ENCODE results near the gene NBEAL2. TPM values are rescaled to one million over a fixed set of nuclear protein-coding genes. Genes with fewer than 3 reads are reported as not detected.
A peak's percentile ranks its signal among the peaks of the same experiment; 100 is the strongest.

The NBEAL2 gene
- total RNA-seq, 2 donors from 2014 or later = 25.8 to 53.5 TPM

DNA sequence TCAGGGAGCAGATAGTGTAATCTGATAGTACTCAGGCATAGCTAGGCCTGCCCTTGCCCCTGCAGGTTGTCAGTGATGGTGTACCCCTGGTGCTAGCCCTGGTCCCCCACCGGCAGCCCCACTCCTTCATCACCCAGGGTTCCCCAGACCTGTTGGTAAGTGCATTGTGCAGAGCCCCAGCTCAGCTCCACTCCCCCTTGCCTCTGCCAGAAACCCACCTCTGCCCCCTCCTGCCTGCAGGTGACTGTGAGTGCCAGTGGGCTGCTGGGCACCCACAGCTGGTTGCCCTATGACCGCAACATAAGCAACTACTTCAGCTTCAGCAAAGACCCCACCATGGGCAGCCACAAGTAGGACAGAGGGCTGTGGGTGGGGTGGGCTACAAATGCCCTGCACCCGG is 27.5 kb downstream of the NBEAL2 start:
- Histone ChIP-seq H3K36me3 (peaks cover 0 to 6% of the 10 kb centered on the region in 2 donors), H3K27ac (no peak overlapping the region), H3K27me3 (replicated peaks; ENCODE audit: insufficient read depth) (no peaks in the 10 kb centered on the region), H3K4me1 (replicated peaks) (no peaks in the 10 kb centered on the region), H3K4me3 (no peak overlapping the region), H3K9me3 (no peaks in the 10 kb centered on the region)
- no peak for DNase-seq (ENCODE audit: low spot score)
- intact Hi-C loops (cut with DNase I) = loop anchor here (5.0 to 10.0 kb wide), 2 partner anchors 140 to 318 kb away; no protein-coding TSS in a partner anchor
- TF ChIP-seq POLR2A (IDR thresholded peaks at IDR 0.05) = no peak
- TF ChIP-seq CTCF (IDR thresholded peaks at IDR 0.05) = no peak
- no peak for TF ChIP-seq POLR2AphosphoS5 (IDR thresholded peaks at IDR 0.05)
- WGBS = 95% methylated on average over 3 of the region's 3 CpGs

DNA sequence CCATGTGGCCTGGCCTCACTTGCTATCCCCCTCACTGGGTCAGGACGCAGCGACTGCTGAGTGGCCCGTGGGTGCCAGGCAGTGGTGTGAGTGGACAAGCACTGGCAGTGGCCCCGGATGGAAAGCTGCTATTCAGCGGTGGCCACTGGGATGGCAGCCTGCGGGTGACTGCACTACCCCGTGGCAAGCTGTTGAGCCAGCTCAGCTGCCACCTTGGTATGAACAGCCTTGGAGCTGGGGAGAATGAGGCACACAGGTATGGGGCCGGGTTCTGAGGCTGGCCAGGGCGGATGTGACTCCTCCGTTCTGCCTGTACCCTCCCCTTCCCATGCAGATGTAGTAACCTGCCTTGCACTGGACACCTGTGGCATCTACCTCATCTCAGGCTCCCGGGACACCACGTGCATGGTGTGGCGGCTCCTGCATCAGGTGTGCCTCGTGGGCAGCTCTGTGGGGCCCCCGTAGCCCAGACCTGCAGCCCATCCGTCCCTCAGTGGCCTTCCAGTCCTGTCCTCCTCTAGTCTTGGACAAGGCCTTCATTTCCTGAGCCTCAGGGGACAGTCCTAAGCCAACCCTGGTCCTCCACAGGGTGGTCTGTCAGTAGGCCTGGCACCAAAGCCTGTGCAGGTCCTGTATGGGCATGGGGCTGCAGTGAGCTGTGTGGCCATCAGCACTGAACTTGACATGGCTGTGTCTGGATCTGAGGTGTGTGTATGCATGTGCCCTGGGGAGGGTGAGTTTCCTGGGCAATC is 28.2 kb downstream of the NBEAL2 start:
- no peak for TF ChIP-seq POLR2AphosphoS5 (IDR thresholded peaks at IDR 0.05)
- TF ChIP-seq CTCF (IDR thresholded peaks at IDR 0.05) = no peak
- TF ChIP-seq POLR2A (IDR thresholded peaks at IDR 0.05) = no peak
- Histone ChIP-seq H3K4me3 (no peak overlapping the region), H3K27me3 (replicated peaks; ENCODE audit: insufficient read depth) (no peaks in the 10 kb centered on the region), H3K4me1 (replicated peaks) (no peaks in the 10 kb centered on the region), H3K27ac (no peak overlapping the region), H3K36me3 (peaks cover 0 to 3% of the 10 kb centered on the region in 2 donors), H3K9me3 (no peaks in the 10 kb centered on the region)
- no peak for DNase-seq (ENCODE audit: low spot score)
- intact Hi-C loops (cut with DNase I) = loop anchor here (5.0 to 10.0 kb wide), 2 partner anchors 140 to 317 kb away; no protein-coding TSS in a partner anchor
- WGBS = 94% methylated on average over 11 of the region's 16 CpGs

GRCh38 chr3:47008234-47008796 is 28.8 kb downstream of the NBEAL2 start:
- TF ChIP-seq POLR2A (IDR thresholded peaks at IDR 0.05) (no peak), POLR2AphosphoS5 (IDR thresholded peaks at IDR 0.05) (no peak), CTCF (IDR thresholded peaks at IDR 0.05) (no peak)
- no peak for DNase-seq (ENCODE audit: low spot score)
- H3K9me3 ChIP-seq = no peaks in the 10 kb centered on the region
- no peaks in the 10 kb centered on the region for H3K36me3 ChIP-seq
- WGBS = 98% methylated on average over 13 of the region's 13 CpGs
- H3K4me3 ChIP-seq = no peak overlapping the region
- intact Hi-C loops (cut with DNase I) = loop anchor here (5.0 to 10.0 kb wide), 2 partner anchors 141 to 316 kb away; no protein-coding TSS in a partner anchor
- H3K27ac ChIP-seq = no peak overlapping the region
- no peaks in the 10 kb centered on the region for H3K27me3 ChIP-seq (replicated peaks; ENCODE audit: insufficient read depth)
- no peaks in the 10 kb centered on the region for H3K4me1 ChIP-seq (replicated peaks)

DNA sequence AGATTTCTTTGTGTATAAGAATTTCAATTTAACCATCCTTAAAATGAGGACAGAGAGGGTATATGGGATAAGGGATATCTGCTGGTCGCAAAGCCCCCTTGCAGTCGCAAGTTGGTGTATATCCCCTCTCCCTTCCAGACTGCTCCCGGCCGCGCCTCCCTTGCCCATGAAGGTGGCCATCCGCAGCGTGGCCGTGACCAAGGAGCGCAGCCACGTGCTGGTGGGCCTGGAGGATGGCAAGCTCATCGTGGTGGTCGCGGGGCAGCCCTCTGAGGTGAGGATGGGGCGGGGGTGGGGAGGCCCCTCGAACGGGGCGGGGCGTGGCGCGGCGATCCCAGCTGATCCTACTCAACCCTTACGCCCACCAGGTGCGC is 29.4 kb downstream of the NBEAL2 start:
- H3K4me3 ChIP-seq = peak overlapping the region; percentile 36 to 48
- WGBS = 29% methylated on average over 23 of the region's 23 CpGs
- no peak for DNase-seq (ENCODE audit: low spot score)
- no peak for TF ChIP-seq POLR2A (IDR thresholded peaks at IDR 0.05)
- TF ChIP-seq CTCF (IDR thresholded peaks at IDR 0.05) = no peak
- no peak for TF ChIP-seq POLR2AphosphoS5 (IDR thresholded peaks at IDR 0.05)
- H3K27me3 ChIP-seq (replicated peaks; ENCODE audit: insufficient read depth) = no peaks in the 10 kb centered on the region
- intact Hi-C loops (cut with DNase I) = loop anchor here (1.0 to 10.0 kb wide), 3 partner anchors 142 to 316 kb away; partner anchors contain the start of genes KIF9 and KLHL18
- H3K4me1 ChIP-seq (replicated peaks) = no peaks in the 10 kb centered on the region
- H3K27ac ChIP-seq = peak overlapping the region; percentile 70 to 80
- H3K36me3 ChIP-seq = no peaks in the 10 kb centered on the region
- H3K9me3 ChIP-seq = no peaks in the 10 kb centered on the region
